Hypothalamus (tissue), 51 donors: ENCODE measurements around the gene CCDC92.
A peak's percentile ranks its signal among the peaks of the same experiment; 100 is the strongest.

ENCODE experiments used
- DNase-seq, 51 donors: peaks; one replicate each; lab custom pipeline; 2025; lab: John Stamatoyannopoulos, UW

Gene CCDC92

DNA sequence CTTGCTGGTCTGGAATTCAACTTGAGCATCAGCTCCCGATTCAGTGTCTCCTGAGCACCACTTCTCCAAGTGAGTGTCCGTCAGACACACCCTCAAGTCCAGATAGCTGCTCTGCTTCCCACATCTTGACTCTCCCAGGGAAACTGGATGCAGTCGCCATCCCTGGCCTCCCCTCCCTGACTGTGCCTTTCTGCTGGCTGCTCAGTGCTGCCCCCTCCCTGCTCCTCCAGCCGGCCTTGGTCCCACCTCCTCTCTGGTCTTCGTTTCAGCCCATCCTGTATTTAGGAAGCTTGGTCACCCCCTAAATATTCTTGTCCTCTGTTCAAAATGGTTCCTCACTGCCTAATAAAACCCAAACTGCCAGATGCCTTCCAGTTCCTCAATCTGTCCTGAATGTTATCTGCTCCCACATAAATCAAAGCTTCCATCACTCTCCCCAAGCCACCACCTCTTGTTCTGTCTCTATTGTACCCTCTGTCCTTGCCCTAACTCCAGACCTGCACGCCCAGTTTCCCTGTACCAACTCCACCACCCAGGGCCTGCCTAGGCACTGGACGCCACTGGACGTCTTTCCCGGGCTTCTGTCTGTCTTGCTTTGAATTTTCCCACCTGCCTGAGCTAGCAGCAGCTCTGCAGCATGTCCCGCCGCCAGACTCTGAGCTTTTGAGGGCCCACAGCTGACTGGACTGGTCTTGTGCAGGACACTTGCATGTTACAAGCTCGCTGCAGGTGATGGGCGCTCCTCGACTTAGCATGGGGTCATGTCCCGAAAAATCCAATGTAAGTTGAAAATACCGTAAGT is 33.8 kb downstream of the CCDC92 start:
- peak in 1 of 51 donors; percentile 32 for DNase-seq

DNA sequence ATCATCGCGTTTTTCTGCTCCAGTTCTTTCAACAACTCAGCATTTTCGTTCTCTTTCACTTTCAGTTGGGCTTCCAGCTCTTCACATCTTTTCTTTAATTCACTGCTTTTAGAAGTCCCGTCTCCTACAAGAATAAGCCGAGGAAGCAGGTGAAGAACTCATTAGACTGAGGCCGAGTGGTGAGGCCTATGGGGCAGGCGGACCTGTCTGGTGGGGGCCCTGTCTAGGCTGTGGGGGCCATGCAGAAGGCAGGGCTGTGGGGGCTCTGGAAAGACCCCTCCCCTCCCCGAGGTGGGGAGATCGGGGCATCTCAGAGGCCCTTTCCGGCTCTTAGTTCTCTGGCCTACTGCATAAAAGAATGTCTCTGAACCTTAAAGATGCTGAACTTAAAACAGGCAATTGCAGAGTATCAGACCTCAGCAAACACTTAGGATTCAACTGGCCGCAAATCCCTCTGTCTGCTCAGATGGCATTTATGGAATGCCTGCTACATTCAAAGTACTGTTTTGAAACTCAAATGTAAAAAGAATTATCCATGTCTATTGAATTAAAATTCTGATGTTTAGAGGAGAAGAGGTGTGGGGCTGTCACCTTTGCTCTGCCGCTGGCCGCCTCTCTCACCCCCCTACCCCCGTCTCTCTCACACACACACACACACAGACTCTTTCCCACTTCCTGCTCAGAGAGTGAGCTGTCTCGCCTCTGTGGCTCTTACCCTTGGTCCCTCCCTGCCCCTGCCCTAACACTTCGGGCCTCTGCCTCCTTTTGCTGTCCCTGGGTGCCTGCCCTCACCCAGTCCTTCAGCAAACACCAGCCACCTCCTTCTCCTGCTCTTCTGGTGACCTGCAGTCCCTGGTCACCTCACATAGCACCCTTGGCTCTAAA is 34.7 kb downstream of the CCDC92 start:
- no peak for DNase-seq

DNA sequence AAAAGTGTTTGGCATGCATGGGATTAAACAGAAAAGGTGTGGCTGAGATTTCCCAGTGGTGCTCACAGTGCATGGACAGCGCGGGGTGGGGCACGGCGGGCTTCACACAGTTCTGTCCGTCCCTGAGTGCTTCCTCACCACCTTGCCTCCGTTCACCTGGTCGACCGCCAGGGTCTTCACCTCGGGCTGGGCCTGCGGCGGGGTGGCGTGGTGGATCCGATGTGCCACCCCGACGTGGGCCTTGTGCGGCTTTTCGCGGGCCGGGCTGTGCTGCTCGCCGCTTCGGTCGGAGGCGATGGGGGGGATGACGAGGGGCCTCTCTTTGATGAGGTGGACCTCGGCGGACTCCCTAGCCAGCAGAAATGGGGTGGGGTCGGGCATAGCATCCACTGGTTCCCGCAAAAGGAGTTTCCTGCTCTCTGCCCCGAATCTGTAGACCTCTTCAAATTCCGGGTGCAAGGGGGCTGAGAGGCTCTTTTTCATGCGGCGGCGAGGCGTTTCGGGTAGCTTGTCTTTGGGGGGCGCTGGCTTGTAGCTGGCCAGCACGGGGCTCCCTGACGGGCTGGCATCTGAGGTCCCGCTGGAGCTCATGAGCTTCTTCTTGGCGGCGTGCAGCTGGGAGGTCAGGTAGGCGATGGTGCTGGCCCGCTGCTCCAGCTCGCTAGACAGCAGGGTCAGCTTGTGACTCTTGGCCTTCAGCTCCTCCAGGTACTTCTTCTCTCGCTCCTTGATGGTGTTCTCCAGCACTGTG is 35.5 kb downstream of the CCDC92 start:
- DNase-seq, result no peak

DNA sequence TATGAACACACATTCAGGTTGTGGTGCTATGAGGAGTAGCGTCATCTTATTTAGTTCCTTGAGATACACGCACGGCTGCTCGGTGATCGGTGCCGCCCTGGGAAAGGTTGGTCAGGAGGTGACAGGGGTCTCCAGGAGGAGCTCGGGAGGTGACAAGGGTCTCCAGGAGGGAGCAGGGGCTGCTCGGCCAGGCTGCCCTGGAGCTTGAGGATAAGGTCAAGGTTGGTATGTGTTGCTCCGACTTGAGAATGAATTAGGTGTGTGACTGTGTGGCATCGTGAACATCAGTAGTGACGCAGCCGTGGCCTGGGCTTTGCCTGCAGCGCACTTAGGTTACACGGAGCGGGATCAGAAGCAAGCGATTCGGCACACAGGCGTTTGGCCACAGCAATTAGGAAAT is 36.2 kb downstream of the CCDC92 start:
- DNase-seq, result no peak

DNA sequence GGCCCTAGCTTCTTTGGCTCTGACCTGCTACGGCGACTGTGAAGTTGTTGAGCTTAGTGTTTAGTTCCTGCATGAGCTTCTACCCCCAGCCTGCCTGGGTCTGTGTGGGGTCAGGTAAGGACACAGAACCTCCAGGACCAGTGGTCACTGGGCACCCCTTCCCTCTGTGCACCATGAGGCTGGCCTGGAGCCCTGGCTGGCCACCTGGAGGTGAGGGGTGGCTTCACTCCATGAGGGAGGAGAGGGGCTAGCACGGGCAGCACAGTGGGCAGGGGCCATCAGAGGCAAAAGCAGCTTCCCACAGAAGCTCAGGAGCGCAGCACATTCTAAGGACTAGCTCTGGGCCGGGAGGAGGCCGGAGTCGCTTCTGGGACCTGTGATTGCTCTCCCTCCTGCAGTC is 36.7 kb downstream of the CCDC92 start:
- DNase-seq, result no peak

DNA sequence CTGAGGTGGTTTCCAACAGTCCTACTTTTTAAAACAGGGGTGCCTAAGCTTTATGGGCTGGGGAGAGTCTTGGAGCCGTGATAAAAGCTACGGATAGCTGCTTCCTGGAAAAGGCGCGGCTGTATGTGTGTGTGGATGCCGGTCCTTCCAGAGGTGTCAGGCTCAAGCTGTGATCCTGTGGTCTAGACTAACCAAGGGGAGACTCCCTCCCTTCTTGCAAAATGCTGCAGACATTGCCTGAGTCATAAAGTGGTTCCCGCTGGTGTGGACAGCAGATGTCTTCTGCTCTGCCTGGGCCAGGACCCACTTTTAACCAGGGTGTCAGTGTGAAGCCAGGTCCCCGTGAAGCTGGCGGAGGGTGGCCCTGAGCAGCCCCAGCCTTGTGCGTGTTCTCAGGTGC is 37.8 kb downstream of the CCDC92 start:
- DNase-seq, result no peak

DNA sequence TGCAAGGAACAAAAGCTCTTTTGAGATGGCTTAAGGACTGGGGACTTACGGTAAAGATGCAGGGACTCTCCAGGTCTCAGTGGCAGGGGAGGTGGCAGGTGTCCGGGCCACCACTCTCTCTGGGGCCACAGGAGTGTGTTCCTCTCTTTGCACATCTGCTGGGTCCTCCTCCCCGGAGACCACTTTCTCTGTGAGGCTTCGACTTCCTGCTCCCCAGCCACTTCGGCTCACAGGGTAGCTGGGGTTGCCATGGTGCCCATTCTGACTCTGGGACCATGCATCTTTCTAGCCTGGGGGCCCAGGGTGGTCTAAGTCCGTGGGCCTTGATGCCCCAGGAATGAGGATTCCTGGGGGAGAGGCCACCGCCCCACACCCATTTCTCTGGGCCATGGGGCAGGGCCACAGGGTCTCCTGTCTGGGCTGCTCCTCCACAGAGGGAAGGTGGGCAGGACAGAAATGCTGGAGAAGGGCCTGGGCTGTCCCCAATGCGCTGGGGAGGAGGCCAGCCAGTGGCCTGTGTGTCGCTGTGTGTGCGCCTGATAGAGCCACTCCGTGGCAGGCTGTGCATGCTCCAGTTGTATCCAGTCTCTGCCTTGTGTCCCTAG is 38.5 kb downstream of the CCDC92 start:
- DNase-seq, result no peak

DNA sequence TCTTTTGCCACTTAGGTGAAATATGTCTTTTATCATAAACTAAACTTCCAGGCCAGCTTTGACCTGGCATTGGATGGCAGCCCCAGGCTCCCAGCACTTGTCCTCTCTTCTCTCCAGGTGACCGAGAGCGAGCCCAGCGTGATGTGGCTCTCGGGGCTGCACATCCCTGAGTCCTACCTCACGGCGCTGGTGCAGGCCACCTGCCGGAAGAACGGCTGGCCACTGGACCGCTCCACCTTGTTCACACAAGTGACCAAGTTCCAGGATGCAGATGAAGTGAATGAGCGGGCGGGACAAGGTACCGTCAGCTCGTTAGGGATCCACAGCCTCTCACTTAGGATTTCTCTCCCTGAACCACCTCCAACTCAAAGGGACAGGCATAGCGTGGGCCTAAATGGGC is 39.4 kb downstream of the CCDC92 start:
- DNase-seq, result no peak

DNA sequence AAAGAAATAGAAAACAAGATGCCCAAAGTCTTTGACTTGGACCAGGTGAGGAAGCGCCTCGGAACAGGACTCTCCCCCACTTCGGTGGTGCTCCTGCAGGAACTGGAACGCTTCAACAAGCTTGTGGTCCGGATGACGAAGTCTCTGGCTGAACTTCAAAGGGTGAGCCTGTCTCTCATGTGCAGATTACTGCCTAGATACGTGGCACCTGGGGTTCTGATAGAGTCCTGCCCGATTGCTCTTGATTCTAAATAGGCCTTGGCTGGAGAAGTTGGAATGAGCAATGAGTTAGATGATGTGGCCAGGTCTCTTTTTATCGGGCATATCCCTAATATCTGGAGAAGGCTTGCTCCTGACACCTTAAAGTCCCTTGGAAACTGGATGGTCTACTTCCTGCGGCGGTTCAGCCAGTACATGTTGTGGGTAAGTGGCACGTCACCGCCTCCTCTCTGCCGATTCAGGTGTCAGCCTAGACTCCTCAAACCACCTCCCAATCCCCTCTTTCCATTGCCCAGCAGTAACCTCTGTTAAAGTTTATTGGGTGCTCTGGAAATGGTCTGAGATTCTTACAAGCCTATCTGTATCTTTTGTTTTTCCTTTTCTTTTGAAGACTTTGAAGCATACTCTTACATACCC is 40.8 kb downstream of the CCDC92 start:
- no peak for DNase-seq

DNA sequence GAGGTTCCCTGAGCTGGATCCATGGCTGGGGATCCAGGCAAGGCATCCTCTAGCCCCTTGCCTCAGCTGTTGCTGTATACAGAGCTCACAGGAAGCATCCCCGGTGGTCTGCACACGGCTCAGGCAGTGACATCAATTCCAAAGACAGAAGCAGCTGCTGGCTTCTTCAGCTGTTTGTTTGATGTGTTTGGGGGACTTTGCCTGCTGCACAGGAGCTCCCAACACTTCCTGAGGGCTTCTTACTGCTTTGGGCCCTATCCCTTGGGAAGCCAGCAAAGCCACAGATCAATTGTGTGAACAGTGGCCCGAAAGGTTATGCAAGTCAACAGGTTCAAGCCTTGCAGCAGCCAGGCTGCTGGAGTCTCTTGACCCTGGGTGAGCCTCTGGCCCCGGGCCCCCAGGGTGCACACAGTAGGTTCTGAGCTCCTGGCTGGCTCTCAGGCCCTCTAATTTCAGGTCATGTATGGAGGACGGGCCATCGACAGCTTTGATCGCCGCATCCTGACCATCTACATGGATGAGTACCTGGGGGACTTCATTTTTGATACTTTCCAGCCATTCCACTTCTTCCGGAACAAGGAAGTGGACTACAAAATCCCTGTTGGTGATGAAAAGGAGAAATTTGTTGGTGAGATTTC is 42.6 kb downstream of the CCDC92 start:
- no peak for DNase-seq

DNA sequence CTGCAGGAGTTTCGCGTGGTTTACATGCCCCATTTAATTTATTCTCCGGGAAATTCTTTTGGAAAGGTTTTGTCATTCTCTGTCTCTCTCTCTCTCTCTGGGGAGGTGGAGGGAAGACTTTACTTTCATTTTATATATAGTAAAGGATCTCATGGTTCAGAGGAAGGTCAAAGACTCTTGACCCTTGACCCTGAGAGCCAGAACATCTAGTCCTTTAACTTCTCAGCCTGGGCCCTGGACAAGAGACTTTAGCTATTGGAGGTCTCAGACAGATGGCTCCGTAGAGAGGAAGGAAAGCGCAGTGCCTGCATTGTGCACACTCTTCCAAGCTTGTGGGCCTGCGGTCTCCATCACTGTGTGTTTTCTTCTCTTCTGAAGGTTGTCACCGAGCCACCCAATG is 43.7 kb downstream of the CCDC92 start:
- no peak for DNase-seq

DNA sequence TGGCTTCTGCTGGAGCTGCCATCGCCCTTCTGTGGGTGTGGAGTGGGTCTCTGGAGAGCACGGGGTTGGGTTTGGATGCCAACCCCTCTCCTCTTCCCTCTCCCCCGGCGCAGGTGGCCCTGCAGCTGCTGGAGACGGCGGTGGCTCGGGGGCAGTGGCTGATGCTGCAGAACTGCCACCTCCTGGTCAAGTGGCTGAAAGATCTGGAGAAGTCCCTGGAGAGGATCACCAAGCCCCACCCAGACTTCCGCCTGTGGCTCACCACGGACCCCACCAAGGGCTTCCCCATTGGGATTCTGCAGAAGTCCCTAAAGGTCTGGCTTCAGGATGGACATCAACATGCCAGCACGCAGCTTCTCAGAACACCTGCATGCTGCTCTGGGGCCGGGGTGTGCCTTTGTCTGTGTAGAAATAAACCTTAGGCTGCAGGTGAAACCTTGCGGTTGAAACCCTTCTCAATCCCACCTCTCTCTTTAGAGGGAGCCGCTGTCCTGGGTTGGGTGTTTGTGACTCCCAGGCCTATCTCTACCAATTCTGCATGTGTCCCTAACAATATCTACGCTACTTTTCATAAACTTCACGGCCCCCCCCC is 44.3 kb downstream of the CCDC92 start:
- DNase-seq, result no peak

DNA sequence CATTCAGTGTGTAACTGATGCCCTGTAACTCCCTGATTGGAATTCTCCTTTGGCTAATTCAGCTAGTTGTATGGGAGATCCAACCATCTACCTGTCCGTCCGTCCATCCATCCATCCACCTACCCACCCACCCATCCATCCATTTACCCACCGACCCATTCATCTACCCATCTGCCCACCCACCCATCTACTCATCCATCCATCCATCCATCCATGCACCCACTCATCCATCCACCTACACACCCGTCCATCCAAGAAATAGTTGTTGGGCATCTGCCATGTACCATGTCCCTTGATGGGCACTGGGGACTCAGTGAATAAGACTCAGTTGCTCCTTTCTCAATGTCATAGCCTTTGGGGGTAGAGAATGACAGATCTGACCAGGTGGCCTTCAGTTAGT is 48.1 kb downstream of the CCDC92 start:
- no peak for DNase-seq

DNA sequence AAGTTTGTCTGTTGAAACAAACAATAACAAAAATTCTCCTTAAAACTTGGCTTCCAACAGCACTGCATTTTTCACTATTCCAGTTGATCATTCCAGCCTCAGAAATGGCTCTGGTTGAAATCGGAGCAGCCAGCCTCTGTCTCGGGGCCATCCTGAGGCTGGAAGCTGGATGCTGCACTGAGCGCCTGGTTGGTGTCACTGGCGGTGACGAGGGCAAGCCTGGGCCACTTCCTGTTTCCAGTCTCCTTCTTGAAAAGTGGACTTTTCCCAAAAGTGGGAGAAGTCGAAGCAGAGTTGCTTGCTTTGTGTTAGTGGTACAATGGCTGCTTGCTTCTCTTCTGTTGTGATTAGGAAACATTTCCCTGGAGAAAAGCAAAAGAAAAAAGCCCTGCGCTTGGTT is 48.7 kb downstream of the CCDC92 start:
- no peak for DNase-seq

DNA sequence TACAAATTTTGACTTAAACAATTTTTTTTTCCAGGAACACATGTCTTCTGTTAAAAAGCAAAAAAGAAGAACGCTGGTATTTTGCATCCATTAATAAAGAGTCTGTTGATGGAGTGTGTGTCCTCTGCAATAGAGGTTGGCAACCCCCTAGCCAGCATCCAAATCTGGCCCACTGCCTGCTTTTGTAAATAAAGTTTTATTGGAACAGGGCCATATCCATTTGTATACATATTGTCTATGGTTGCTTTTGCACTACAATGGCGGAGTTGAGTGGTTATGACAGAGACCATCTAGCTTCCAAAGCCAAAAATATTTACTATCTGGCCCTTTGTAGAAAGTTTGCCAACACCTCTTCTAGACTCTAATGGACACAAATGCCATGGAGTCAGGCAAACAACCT is 49.6 kb downstream of the CCDC92 start:
- DNase-seq, result no peak

DNA sequence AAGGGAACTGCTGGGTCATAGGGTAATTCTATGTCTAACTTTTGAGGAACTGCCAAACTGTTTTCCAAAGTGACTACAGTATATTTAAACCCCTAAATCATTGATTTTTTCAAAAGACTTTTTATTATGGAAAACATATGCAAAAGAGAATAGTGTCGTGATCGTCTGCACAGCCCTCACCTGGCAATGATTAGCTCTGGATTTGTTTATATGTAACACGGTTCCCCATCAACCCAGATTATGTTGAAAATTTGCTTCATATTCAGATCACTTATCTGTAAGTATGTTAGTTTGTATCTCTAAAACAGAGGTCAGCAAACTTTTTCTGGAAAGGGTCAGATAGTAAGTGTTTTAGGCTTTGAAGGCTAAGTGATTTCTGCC is 52.7 kb downstream of the CCDC92 start:
- DNase-seq, result no peak

DNA sequence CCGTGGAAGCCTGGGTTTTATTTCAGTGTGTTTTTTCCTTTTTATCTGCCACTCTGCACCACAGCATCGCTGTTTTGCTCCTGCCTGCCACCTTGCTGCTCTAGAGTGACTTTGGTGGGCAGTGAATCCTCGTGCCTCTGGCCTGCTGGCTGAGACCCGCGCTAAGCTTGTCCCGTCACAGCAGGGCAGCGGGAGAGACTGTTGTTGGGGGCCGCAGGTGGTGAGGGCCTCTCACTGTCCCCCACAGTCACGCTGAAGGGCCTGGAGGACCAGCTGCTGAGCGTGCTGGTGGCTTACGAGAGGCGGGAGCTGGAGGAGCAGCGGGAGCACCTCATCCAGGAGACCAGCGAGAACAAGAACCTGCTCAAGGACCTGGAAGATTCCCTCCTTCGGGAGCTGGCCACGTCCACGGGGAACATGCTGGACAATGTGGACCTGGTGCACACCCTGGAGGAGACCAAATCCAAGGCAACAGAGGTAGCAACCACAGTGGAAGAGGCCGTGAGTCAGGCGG is 55.2 kb downstream of the CCDC92 start:
- DNase-seq, result no peak

DNA sequence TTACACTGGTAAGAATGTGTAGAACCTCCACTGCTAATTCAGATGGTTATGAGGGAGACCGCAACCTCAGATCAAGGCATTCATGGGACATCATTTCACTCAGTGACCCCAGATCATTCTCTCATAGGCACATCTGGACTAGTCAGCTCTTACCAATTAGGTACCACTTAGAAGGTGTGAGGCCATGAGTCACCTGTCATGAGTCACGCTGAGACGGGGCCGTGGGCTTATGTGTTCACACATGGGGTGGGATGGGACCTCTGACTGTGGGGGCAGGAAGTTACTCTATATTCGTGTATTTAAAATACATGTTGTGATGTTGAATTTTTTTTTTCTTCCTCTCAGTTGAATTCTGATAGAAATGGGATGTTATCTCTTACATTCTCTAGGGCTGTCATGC is 55.9 kb downstream of the CCDC92 start:
- DNase-seq, result peak in 2 of 51 donors; percentile 3 to 26

DNA sequence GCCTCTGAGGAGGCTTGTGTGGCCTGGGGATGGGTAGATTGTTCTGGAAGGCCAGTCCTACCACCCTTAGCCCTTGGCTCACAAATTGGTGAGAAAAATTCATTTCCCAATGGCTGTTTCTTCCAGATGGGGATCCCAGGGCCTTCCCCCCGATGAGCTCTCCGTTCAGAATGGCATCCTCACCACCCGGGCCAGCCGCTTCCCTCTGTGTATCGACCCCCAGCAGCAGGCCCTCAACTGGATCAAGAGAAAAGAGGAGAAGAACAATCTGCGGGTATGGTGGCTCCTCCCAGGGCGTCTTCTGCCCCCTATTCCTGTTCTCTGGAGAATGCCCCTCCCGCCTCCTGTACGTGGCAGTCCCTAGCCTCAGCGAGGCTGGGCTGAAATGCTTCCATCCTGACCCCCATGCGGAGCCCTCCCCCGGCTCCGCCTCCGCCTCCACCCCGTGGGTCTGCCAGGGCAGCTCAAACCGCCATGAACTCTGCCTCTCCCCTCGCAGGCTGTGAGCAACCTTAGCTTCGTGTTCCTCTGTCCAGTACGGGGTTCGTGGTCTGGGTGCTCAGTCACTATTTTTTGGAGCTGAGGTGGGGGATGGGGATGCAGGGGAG is 57.8 kb downstream of the CCDC92 start:
- DNase-seq, result no peak
